Activated CD8-positive, alpha-beta memory T cell treated with anti-CD3 and anti-CD28 coated beads, Interleukin-2, amount 50 U/mL, for 1 hour (primary cell): Measurements from ENCODE around the gene ATP2B2.
"Not testable (repeated sequence)": the region's sequence is repeated elsewhere in the genome, so short reads cannot be mapped to it uniquely, and the experiment has no call there.

ENCODE experiments used
- DNase-seq: peaks from one replicate; pipeline ENCODE4 v3.0.0-alpha.2; 2020; ENCODE audit errors: extremely low read depth

The ATP2B2 gene

GRCh38 chr3:10384541-10385360 lies 120.6 kb downstream of the ATP2B2 start:
- no peak for DNase-seq

DNA sequence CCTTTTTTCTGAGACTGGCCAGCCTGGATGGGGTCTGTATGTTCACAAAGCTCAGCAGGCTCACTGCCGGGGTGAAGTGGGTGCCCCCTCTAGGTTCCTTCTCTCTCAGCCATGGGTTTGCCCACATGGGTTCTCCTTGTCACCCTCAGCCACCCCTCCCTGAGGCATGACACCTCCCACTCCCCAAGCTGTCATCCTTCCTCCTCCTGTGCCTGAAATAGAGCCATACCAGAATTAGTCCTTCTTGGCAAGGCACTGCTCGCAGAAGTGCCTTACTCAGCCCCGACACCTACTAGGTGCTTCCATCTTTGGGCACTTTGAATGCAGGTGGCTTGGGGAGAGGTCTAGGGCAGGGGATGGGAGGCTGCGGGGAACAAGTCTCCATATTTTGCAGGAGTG lies 121.5 kb downstream of the ATP2B2 start:
- DNase-seq: no peak

DNA sequence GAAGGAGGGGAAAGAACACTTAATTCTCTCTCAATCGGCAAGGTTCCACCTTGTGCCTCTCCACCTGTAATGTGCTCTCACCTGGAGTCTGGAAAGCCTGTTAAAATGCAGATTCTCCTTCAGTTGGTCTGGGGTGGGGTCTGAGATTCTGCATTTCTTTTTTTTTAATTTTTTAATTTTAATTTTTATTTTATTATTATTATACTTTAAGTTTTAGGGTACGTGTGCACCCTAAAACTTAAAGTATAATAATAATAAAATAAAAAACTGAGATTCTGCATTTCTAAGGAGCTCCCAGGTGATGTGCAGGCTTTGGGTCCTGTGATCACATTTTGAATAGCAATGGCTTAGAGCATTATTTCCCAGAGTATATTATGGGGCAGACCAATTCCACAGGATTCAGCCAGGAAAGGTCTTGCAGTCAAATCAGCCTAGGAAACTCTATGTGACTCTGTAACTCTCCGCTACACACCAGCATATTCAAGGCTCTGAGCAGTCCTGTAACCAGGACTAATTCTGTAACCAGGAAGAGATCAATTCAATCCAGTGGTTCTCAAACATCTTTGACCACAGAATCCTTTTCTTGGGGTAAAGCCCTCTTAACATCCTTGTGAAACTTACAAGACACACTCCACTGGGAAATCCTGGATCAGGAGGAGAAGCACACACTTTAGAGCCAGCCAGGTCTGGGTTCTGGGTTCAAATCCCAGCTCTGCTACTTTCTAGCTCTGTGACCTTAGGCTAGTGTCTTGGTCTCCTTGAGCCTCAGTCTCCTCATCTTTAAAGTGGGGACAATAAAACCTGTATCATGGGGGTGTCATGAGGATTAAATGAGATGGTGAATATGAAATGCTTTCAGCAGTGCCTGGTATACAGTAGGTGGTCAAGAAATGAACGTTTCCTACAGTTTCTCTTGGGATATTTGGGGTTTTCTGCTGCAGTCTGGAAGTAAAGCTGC lies 122.2 kb downstream of the ATP2B2 start:
- no peak for DNase-seq

DNA sequence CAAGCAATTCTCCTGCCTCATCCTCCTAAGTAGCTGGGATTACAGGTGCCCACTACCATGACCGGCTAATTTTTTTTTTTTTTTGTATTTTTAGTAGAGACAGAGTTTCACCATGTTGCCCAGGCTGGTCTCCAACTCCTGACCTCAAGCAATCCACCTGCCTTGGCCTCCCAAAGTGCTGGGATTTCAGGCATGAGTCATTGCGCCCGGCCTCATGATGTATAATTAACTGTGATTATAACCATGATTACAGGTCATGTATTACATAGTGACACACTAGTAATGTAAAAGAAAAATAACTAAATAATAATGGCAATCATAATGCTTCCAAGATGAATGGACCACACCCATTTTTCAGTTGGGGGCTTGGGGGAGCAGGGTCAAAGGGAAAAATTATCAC lies 122.9 kb downstream of the ATP2B2 start:
- not testable (repeated sequence) for DNase-seq

DNA sequence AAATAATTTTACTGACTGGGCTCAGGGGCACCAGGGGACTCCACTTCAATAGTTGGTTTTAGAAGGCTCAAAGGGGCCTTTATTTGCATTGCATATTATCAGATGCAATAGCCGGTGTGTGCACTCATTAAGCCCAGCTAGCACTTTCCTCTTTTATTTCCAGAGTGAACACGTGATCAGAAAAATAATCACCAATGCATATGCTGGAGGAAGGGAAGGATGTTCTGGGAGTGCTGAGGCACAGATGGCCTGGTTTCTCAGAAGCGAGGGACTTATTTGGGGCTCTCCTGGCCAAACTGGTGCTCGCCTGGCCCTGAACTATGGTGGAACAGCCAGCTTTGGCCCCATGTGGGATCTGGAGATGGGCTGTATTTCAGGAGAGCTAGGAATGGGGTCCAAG lies 124.0 kb downstream of the ATP2B2 start:
- no peak for DNase-seq

- DNase-seq: no peak
Observed at GRCh38 chr3:10380906-10381305, 124.5 kb downstream of the ATP2B2 start.

DNA sequence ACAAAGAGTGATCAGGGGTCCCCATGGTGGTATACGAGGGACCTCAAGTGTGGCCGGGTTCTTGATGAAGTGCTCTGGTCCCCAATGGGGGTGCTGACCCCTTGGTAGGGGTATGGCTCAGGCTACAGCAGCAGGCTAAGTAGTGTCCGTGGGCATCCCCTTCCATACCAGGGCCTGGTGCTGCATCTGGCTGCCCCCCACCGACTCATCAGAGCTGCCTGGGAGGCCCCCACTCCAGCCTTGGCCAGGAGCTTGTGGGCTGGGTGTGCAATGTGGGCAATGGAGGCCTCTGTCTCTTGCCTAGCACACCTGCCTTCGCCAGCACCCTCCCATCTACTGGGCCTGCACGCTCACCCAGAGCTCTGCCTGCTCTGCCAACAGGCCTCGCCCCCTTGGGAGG lies 125.4 kb downstream of the ATP2B2 start:
- DNase-seq: no peak

- DNase-seq: no peak
Observed at GRCh38 chr3:10379161-10379560, 126.2 kb downstream of the ATP2B2 start.

GRCh38 chr3:10378742-10379141 lies 126.6 kb downstream of the ATP2B2 start:
- no peak for DNase-seq

DNA sequence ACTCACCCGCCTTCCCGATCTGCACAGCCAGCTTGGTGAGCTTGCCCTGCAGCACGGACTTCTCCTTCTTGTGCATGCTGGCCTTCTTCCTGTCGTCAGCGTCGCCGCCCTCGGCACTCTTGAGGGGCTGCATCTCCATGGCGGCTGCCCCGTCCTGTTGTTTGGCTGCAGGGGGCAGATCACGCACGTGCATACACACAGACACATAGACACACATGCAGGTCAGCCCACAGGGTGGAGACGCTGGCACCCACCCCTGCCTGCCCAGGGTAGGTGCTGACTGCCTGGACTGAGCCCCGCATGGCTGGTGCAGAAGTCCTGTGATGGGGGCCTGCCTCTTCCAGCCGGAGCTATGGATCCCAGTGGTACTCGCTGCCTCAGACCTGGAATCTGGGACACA lies 127.1 kb downstream of the ATP2B2 start:
- no peak for DNase-seq

DNA sequence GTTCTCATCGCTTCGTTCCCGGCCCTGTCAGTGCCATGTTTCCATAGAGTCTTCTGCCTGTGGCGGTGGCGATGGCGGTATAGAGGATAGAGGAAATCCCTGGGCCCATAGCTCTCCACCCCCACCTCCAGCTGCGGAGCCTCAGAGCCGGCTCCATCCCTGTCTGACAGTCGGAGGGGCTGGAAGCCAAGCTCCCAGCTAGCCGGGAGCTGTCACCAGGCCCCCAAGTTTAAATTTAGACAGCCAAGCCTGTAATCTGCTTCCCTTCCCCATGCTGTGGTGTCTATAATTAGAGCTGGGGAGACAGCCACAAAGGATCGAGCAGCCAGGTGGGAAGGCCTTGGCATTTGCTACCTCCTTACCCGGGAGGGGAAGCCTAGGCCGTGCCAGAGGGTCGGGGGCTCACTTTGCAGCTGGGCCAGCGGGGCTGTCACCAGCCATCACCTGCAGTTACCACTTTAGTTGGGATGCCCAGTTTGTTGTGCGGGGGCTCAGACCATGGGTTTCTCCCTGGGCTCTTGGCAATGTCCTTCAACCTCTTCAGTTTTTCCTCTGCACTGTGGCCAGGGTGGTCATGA lies 128.1 kb downstream of the ATP2B2 start:
- DNase-seq: no peak

DNA sequence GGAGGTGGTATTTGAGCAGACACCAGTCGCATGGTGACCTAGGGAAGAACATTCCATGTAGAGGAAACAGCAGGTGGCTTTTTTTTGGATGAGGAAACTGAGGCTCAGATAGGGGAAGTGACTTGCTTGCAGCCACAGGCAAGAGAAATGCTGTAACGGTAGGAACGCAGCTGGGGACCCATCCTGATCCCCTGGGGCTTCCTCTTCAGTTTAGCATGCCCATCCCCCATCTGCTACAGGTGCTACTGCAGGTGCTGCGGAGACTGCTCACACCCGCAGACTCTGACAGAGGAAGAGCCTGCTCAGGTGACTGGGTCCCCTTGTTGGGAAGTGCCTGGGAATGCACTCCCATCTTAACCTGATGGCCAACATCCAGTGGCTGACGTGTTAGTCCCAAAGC lies 129.0 kb downstream of the ATP2B2 start:
- no peak for DNase-seq

DNA sequence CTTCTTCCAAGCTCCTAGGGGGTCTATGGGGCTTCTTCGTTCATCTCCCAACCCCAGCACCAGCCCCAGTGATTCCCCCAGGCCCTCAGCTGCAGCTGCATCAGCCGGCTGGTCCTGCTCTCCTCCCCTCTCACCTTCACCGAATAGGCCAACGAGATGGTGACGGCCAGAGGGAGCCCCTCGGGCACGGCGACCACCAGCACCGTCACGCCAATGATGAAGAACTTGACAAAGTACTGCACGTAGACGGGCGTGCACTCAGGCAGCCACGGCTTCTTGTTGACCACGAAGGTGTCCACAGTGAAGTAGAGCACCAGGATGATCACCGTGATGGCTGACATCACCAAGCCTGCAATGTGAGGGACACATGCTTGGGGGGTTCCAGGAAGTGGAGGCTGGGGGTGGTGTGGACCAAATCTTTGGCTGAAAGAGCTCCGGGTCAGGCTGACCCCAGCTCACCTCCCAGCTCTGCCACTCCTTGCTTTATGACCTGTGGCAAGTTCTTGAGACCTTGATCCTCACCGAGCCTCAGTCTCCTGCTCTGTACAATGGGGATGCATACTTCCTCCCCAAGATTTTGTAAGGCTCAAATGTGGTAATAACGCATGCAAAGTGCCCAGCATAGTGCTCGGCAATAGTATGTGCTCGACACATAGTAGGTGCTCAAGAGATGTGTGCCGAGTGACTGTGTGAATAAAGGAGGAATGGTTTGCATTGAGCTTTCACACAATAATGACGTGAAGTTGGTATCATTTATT lies 129.9 kb downstream of the ATP2B2 start:
- DNase-seq: no peak

DNA sequence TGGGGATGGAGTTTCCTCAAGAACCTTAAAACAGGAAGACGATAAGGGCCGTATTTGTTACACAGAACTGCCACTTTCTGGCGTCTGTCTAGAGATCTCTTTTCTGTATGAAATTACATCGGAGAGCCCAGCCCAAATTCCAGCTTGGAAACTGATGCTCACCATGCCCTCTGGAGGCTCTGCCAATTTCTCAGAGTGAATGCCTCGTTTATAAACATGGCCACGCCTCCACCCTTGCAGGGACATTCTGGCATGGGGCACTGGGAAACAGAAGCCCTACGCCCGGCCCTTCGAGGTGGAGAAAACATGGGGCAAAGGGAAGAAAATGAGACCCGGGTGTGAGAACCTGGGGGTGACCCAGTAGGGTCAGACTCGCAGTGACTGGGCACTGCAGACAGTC lies 131.1 kb downstream of the ATP2B2 start:
- no peak for DNase-seq

- DNase-seq: no peak
Observed at GRCh38 chr3:10373686-10374261, 131.6 kb downstream of the ATP2B2 start.

DNA sequence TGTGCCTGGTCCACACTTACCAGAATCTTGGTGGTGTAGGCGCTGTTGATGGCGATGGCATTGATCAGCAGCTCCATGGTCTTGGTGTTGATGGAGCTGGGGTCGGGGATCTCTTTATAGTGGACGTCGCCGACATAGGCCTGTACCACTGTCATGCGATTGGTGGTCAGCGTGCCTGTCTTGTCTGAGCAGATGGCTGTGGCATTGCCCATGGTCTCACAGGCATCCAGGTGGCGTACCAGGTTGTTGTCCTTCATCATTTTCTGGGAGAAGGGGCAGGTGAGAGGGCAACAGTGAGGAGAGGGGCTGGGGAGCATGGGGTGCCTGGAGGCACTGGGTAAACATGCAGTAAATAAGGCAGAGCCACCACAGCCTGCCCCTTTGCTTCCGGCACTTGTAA lies 133.6 kb downstream of the ATP2B2 start:
- DNase-seq: no peak

GRCh38 chr3:10371167-10371566 lies 134.2 kb downstream of the ATP2B2 start:
- no peak for DNase-seq

DNA sequence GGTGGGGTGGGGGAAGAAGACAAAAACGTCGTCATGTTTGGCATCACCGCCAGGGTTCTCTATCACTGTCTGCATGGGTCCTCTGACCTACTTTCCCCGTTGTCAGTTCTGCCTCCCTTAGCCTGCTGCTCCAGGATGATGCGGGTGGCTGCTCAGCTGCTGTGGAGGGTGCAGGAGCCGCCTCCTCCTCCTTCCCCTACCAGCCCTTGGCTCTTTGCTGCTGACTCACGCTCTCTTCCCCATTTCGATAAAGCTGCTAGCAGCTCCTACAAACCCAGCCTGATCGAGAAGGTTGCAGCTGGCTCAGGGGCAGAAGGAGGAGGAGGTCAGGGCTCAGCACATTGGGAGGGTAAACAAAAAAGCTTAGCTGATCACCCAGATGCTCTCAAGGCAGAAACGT lies 135.0 kb downstream of the ATP2B2 start:
- DNase-seq: no peak

GRCh38 chr3:10368512-10368911 lies 136.9 kb downstream of the ATP2B2 start:
- no peak for DNase-seq

DNA sequence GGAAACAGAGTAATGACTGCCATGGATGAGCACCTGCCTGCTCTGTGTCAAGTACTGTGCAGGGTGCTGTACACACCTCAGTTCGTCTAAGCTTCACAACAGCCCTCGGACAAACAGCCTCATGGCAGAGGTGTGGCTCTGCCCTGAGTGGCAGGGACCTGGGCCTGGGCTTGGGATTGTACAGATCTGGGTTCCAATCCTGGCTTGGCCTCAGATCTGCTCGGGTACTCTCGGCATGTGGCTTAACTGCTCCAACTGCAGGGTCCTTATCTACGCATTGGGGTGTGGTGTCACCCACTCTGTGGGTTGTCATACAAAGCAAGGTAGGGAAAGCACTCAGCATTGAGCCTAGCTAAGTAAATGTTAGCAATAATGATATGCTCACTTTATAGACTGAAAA lies 137.9 kb downstream of the ATP2B2 start:
- no peak for DNase-seq

DNA sequence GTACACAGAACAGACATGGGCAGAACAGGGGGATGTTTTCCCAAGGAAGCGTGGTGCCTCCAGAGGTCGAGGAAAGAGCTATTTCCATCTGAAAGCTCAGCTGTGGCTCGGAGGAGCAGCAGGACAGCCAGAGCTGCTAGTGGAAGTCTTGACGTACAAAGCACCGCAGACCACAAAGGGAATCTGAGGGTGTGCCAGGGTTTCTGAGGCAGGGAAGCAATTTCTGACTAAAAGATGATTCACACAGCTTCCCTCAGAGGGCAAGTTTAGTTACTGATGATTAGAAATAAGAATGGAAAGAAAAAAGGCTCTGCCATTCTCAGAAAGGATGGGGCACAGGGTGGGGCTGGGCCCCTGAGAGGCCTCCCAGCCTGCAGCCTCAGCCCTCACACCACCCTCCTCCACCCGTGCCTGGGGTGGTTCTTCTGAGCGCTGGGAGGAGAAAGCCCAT lies 138.7 kb downstream of the ATP2B2 start:
- no peak for DNase-seq
